Measurements from ENCODE around the gene DSCAML1. TPM values are rescaled to one million over a fixed set of nuclear protein-coding genes. Genes with fewer than 3 reads are reported as not detected.

The DSCAML1 gene
- total RNA-seq, 1 experiment from 2014 or later, result 0.15 TPM

GRCh38 chr11:117713538-117713991 is 83.5 kb downstream of the DSCAML1 start:
- Histone ChIP-seq H2BK15ac (ENCODE audit: low read depth, low read length) (no peak overlapping the region), H2BK20ac (ENCODE audit: low read depth, low read length, poor library complexity, severe bottlenecking) (no peak overlapping the region), H2BK12ac (ENCODE audit: insufficient read length, low read depth, low read length) (no peak overlapping the region), H2BK120ac (ENCODE audit: low read depth, low read length, poor library complexity, severe bottlenecking) (no peak overlapping the region), H3K9me3 (ENCODE audit: control insufficient read depth, low read depth, low read length) (no peaks in the 10 kb centered on the region), H3K27me3 (ENCODE audit: insufficient read depth, low read length) (no peaks in the 10 kb centered on the region), H4K20me1 (ENCODE audit: control insufficient read depth, insufficient read depth, insufficient read length) (no peaks in the 10 kb centered on the region), H2AK5ac (ENCODE audit: insufficient read length, low read length) (no peak overlapping the region), H3K27ac (ENCODE audit: insufficient read length, low read depth, low read length) (no peak overlapping the region), H3K4ac (ENCODE audit: low read depth, low read length) (no peak overlapping the region), H4K5ac (ENCODE audit: insufficient read length, low read depth, low read length) (no peak overlapping the region), H3K79me1 (ENCODE audit: insufficient read depth, low read depth, low read length, poor library complexity, severe bottlenecking) (no peaks in the 10 kb centered on the region), H3K23me2 (ENCODE audit: insufficient read length, low read depth, low read length, poor library complexity, severe bottlenecking) (no peaks in the 10 kb centered on the region), H3K79me2 (ENCODE audit: insufficient read depth, low read length) (no peaks in the 10 kb centered on the region), H3K9ac (ENCODE audit: extremely low read depth, insufficient read length, low read length) (no peak overlapping the region), H2AFZ (ENCODE audit: low read length) (no peak overlapping the region), H3T11ph (ENCODE audit: low read length) (no peak overlapping the region), H4K8ac (replicated peaks; ENCODE audit: insufficient read length, low read depth, low read length) (no peak overlapping the region), H4K91ac (ENCODE audit: insufficient read length, low read depth, low read length) (no peak overlapping the region), H3K56ac (ENCODE audit: insufficient read length, low read depth, low read length) (no peak overlapping the region), H3K14ac (ENCODE audit: insufficient read depth, low read length) (no peak overlapping the region), H3K4me2 (ENCODE audit: insufficient read depth, insufficient read length, low read length) (no peak overlapping the region), H3K4me1 (ENCODE audit: insufficient read depth, low read length) (peaks cover 3% of the 10 kb centered on the region; the same call in 1 of the 2 replicates), H3K18ac (ENCODE audit: insufficient read length, low read depth, low read length) (no peak overlapping the region), H2BK5ac (ENCODE audit: insufficient read length, low read length) (no peak overlapping the region), H3K23ac (ENCODE audit: insufficient read length, low read depth, low read length) (no peak overlapping the region)
- peaks cover 27 to 37% of the 10 kb centered on the region in 2 experiments for H3K4me1 Mint-ChIP-seq
- peaks cover 16% of the 10 kb centered on the region for H3K27me3 Mint-ChIP-seq (ENCODE audit: low read depth)
- no peak for DNase-seq
- TF ChIP-seq CTCF (conservative IDR thresholded peaks at IDR 0.05), result no peak
- no peak overlapping the region; a peak in 1 of 5 replicates for H3K4me3 Mint-ChIP-seq
- no peak overlapping the region for H3K27ac Mint-ChIP-seq
- WGBS (ENCODE audit: extremely low coverage, insufficient read length, low lambda C conversion rate), result no CpG with 5 or more reads among the region's 6 CpGs
- H3K36me3 Mint-ChIP-seq (ENCODE audit: insufficient read depth in 1 of 3, low read depth in 3 of 3), result no peaks in the 10 kb centered on the region
- H3K9me3 Mint-ChIP-seq, result no peaks in the 10 kb centered on the region

Measured in H9 (cell line).